Sigmoid colon (tissue), 4 donors: ENCODE data around the gene POLN.
A peak's percentile ranks its signal among the peaks of the same experiment; 100 is the strongest.

Experiments
- POLR2A ChIP-seq, 2 donors: fragments of 450-650 bp; IDR thresholded peaks; one replicate each; pipeline ENCODE4 v1.6.1; 2016; ENCODE audit warnings: antibody characterized with exemption in 2 of 2, mild to moderate bottlenecking in 2 of 2, moderate library complexity in 2 of 2
- POLR2AphosphoS5 ChIP-seq, 4 donors: sonication (generic); formaldehyde crosslinking; IDR thresholded peaks; one replicate each; pipeline ENCODE4 v1.6.1; 2017; ENCODE audit warnings: antibody characterized with exemption in 4 of 4
- TF ChIP-seq, protein P1 (sequence below), 4 experiments: fragments of 450-650 bp in 3 of 4; fragments of 200-600 bp in 1 of 4; IDR thresholded peaks; one replicate each; pipeline ENCODE4 v1.5.1; 2016 to 2019; ENCODE audit warnings: antibody characterized with exemption in 4 of 4, mild to moderate bottlenecking in 3 of 4, moderate library complexity in 2 of 4

DNA sequence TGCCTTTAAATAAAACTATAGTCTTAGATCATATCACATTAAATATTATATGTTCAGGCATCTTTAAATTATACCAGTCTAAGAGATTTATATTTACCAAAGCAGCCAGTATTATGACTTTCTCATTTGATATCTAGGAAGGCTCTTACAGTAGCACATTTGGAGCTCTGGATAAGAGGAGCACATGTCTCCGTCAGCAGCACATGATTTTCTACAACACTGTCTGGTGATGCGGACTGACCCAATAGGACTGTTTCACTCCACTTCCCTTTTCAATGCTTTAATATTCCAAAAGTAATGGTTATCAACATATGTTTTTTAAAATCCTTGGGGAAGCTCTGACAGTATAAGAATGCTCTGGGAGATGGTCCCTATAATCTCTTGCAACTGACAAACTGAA lies 61.5 kb downstream of the POLN start:
- TF ChIP-seq, protein P1, sequence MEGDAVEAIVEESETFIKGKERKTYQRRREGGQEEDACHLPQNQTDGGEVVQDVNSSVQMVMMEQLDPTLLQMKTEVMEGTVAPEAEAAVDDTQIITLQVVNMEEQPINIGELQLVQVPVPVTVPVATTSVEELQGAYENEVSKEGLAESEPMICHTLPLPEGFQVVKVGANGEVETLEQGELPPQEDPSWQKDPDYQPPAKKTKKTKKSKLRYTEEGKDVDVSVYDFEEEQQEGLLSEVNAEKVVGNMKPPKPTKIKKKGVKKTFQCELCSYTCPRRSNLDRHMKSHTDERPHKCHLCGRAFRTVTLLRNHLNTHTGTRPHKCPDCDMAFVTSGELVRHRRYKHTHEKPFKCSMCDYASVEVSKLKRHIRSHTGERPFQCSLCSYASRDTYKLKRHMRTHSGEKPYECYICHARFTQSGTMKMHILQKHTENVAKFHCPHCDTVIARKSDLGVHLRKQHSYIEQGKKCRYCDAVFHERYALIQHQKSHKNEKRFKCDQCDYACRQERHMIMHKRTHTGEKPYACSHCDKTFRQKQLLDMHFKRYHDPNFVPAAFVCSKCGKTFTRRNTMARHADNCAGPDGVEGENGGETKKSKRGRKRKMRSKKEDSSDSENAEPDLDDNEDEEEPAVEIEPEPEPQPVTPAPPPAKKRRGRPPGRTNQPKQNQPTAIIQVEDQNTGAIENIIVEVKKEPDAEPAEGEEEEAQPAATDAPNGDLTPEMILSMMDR (IDR thresholded peaks at IDR 0.05) = peak in 1 of 4 experiments; percentile 4
- TF ChIP-seq POLR2A (IDR thresholded peaks at IDR 0.05) (no peak), POLR2AphosphoS5 (IDR thresholded peaks at IDR 0.05) (no peak)
